Body of pancreas (tissue), 4 donors: ENCODE measurements around the gene ACOT9.

Source experiments
- POLR2A ChIP-seq, 3 donors: fragments of 450-650 bp; IDR thresholded peaks; one replicate each; pipeline ENCODE4 v1.6.1; 2016; ENCODE audit warnings: antibody characterized with exemption in 3 of 3, mild to moderate bottlenecking in 2 of 3
- TF ChIP-seq, protein P1 (sequence below), 7 experiments: fragments of 450-650 bp in 4 of 7; fragments of 200-600 bp in 3 of 7; sonication (generic) in 3 of 7; IDR thresholded peaks; one replicate each; pipeline ENCODE4 v1.5.1; 2016 to 2019; ENCODE audit warnings: antibody characterized with exemption in 7 of 7

DNA sequence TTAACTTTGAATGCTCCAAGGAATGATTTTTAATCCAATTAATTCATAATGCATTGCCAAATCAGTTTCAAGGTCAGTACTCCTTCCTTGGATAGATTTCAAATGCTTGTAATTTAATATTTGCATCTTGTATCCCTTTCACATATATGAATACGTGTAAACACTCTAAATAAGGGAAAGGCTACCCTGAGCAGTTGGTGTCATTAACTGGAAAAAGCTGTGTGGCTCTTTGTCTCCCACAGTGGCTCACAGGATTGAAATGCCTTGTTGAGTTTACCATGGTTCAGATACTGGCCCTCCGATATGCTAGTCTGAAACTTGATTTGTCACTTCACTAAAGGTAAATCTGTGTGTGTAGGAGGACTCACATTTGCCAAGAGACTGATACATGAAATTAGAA lies 16.7 kb upstream of the ACOT9 start:
- TF ChIP-seq, protein P1, sequence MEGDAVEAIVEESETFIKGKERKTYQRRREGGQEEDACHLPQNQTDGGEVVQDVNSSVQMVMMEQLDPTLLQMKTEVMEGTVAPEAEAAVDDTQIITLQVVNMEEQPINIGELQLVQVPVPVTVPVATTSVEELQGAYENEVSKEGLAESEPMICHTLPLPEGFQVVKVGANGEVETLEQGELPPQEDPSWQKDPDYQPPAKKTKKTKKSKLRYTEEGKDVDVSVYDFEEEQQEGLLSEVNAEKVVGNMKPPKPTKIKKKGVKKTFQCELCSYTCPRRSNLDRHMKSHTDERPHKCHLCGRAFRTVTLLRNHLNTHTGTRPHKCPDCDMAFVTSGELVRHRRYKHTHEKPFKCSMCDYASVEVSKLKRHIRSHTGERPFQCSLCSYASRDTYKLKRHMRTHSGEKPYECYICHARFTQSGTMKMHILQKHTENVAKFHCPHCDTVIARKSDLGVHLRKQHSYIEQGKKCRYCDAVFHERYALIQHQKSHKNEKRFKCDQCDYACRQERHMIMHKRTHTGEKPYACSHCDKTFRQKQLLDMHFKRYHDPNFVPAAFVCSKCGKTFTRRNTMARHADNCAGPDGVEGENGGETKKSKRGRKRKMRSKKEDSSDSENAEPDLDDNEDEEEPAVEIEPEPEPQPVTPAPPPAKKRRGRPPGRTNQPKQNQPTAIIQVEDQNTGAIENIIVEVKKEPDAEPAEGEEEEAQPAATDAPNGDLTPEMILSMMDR (IDR thresholded peaks at IDR 0.05) = no peak
- TF ChIP-seq POLR2A (IDR thresholded peaks at IDR 0.05) = no peak
